ENCODE results near the gene TCL1B. TPM values are rescaled to one million over a fixed set of nuclear protein-coding genes. Genes with fewer than 3 reads are reported as not detected.

Gene TCL1B
- total RNA-seq, 4 donors from 2014 or later = not detected

DNA sequence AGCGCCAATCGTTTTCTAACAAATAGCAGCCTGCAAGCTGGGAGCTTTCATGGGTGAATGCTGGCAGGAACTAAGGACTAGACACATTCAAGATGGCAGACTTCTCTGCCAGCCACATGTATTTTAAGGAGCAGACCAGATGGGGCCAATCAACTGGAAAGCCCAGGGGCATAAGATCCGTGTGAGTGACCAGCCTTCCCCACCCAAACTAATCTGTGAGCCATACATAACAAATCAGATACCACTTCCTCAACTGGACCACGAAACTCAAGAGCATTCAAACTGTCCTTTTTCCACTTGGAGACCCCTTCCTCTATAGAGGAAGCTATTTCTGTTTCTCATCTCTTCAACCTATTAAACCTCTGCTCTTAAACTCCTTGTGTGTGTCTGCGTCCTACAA lies 9.7 kb downstream of the TCL1B start:
- no peak for DNase-seq (ENCODE audit: extremely low spot score)
- Histone ChIP-seq H3K27ac (replicated peaks in 1 of 4) (no peak overlapping the region), H3K4me3 (no peak overlapping the region), H3K27me3 (peaks cover 0 to 63% (median 0%) of the 10 kb centered on the region in 4 donors), H3K36me3 (no peaks in the 10 kb centered on the region), H3K9me3 (no peaks in the 10 kb centered on the region), H3K4me1 (no peaks in the 10 kb centered on the region)
- WGBS = 71% methylated on average over 4 of the region's 5 CpGs
- TF ChIP-seq EP300 (IDR thresholded peaks at IDR 0.05) = no peak
- TF ChIP-seq POLR2AphosphoS5 (IDR thresholded peaks at IDR 0.05) = no peak
- no peak for TF ChIP-seq POLR2A (IDR thresholded peaks at IDR 0.05; ENCODE audit: low read depth)
- TF ChIP-seq, protein P1, sequence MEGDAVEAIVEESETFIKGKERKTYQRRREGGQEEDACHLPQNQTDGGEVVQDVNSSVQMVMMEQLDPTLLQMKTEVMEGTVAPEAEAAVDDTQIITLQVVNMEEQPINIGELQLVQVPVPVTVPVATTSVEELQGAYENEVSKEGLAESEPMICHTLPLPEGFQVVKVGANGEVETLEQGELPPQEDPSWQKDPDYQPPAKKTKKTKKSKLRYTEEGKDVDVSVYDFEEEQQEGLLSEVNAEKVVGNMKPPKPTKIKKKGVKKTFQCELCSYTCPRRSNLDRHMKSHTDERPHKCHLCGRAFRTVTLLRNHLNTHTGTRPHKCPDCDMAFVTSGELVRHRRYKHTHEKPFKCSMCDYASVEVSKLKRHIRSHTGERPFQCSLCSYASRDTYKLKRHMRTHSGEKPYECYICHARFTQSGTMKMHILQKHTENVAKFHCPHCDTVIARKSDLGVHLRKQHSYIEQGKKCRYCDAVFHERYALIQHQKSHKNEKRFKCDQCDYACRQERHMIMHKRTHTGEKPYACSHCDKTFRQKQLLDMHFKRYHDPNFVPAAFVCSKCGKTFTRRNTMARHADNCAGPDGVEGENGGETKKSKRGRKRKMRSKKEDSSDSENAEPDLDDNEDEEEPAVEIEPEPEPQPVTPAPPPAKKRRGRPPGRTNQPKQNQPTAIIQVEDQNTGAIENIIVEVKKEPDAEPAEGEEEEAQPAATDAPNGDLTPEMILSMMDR (IDR thresholded peaks at IDR 0.05) = no peak
- intact Hi-C loops (cut with DNase I) = no loop called here

DNA sequence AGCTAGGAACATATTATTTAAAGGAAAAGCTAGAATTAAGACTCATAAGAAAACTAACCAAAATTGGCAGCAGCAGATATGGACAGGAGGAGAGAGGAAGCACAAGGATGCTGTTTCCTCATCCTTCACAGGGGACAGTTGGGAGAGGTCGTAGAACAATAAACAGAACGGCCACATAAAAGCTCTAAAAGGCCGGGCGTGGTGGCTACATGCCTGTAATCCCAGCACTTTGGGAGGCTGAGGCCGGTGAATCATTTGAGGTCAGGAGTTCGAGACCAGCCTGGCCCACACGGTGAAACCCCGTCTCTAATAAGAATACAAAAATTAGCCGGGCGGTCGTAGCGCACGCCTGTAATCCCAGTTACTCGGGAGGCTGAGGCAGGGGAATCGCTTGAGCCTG lies 10.5 kb downstream of the TCL1B start:
- H3K4me1 ChIP-seq = no peaks in the 10 kb centered on the region
- no peaks in the 10 kb centered on the region for H3K36me3 ChIP-seq
- no peaks in the 10 kb centered on the region for H3K9me3 ChIP-seq
- no peak for DNase-seq (ENCODE audit: extremely low spot score)
- TF ChIP-seq POLR2A (IDR thresholded peaks at IDR 0.05; ENCODE audit: low read depth) (no peak), EP300 (IDR thresholded peaks at IDR 0.05) (no peak)
- TF ChIP-seq, protein P1 (IDR thresholded peaks at IDR 0.05) = no peak
- no peak overlapping the region for H3K27ac ChIP-seq (replicated peaks in 1 of 4)
- no peak overlapping the region for H3K4me3 ChIP-seq
- peaks cover 0 to 67% (median 0%) of the 10 kb centered on the region in 4 donors for H3K27me3 ChIP-seq
- intact Hi-C loops (cut with DNase I) = no loop called here
- WGBS = 57% methylated on average over 15 of the region's 15 CpGs

DNA sequence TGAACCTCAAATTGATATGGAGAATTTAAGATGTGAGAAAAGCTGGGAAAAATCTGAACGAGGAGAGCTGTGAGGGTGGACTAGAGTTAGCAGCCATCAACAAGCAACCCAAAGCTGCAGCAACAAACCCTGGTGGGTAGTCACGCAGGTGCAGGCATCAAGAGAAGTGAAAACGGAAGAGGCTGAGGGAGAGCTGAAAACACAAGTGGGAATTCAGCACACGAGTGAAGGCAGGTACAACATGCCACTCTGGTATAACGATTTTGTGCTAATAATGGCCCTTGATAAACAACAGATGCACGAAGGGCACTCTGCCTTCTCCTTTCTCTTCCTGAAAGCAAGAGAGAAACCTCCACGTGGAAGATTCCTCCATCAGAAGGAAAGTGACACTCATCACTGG lies 11.5 kb downstream of the TCL1B start:
- no peaks in the 10 kb centered on the region for H3K4me1 ChIP-seq
- H3K36me3 ChIP-seq = no peaks in the 10 kb centered on the region
- no peaks in the 10 kb centered on the region for H3K9me3 ChIP-seq
- H3K4me3 ChIP-seq = no peak overlapping the region
- intact Hi-C loops (cut with DNase I) = no loop called here
- H3K27ac ChIP-seq (replicated peaks in 1 of 4) = no peak overlapping the region
- 59% methylated on average over 7 of the region's 7 CpGs for WGBS
- TF ChIP-seq POLR2AphosphoS5 (IDR thresholded peaks at IDR 0.05) (no peak), POLR2A (IDR thresholded peaks at IDR 0.05; ENCODE audit: low read depth) (no peak), EP300 (IDR thresholded peaks at IDR 0.05) (no peak)
- TF ChIP-seq, protein P1 (IDR thresholded peaks at IDR 0.05) = no peak
- no peak for DNase-seq (ENCODE audit: extremely low spot score)
- H3K27me3 ChIP-seq = peaks cover 0 to 67% (median 0%) of the 10 kb centered on the region in 4 donors

DNA sequence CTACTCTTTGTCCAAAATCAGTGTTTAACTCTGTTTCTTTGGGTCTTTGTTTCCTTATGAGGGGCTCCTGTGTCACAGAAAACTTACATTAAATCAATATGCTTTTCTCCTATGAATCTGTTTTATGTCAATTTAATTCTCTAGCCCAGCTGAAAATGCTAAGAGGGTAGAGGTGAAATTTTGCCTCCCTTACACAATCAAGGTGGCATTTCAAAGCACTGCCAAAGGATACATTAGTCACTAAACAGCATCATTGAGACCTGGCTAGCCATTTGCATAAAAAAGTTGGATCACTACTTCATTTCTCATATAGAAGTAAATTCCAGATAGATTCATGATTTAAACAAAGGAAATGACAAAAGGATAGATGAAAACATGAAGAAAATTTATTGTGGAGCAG lies 12.1 kb downstream of the TCL1B start:
- intact Hi-C loops (cut with DNase I) = no loop called here
- no peaks in the 10 kb centered on the region for H3K4me1 ChIP-seq
- peaks cover 0 to 69% (median 0%) of the 10 kb centered on the region in 4 donors for H3K27me3 ChIP-seq
- no peak for DNase-seq (ENCODE audit: extremely low spot score)
- H3K9me3 ChIP-seq = no peaks in the 10 kb centered on the region
- TF ChIP-seq POLR2AphosphoS5 (IDR thresholded peaks at IDR 0.05) = no peak
- TF ChIP-seq, protein P1 (IDR thresholded peaks at IDR 0.05) = no peak
- no peak for TF ChIP-seq EP300 (IDR thresholded peaks at IDR 0.05)
- TF ChIP-seq POLR2A (IDR thresholded peaks at IDR 0.05; ENCODE audit: low read depth) = no peak
- H3K4me3 ChIP-seq = no peak overlapping the region
- no peaks in the 10 kb centered on the region for H3K36me3 ChIP-seq
- no peak overlapping the region for H3K27ac ChIP-seq (replicated peaks in 1 of 4)

DNA sequence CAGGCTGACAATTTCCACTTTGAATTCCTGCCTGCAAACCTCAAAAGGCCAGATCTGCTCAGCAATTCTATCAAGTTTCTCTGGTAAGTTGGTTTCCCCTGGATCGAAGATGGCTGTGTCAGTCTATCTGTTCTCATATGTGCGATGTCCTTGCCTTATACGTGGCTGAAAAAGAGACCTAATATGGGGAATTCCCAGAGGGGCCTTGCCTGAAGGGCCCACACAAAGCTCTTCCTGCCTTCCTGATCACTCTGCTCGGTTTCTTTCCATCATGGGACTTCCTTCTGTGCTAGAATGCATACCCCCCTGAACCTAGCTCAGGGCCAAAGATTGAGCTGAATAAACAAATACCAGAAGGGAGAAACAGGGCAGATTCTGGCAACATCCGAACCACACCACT lies 13.2 kb downstream of the TCL1B start:
- H3K9me3 ChIP-seq = no peaks in the 10 kb centered on the region
- WGBS = 58% methylated on average over 5 of the region's 5 CpGs
- DNase-seq (ENCODE audit: extremely low spot score) = peak; percentile 86
- H3K4me1 ChIP-seq = no peaks in the 10 kb centered on the region
- H3K27me3 ChIP-seq = peaks cover 0 to 66% (median 0%) of the 10 kb centered on the region in 4 donors
- TF ChIP-seq POLR2AphosphoS5 (IDR thresholded peaks at IDR 0.05) = no peak
- TF ChIP-seq EP300 (IDR thresholded peaks at IDR 0.05) = no peak
- TF ChIP-seq, protein P1 (IDR thresholded peaks at IDR 0.05) = no peak
- TF ChIP-seq POLR2A (IDR thresholded peaks at IDR 0.05; ENCODE audit: low read depth) = no peak
- no peak overlapping the region for H3K27ac ChIP-seq (replicated peaks in 1 of 4)
- intact Hi-C loops (cut with DNase I) = no loop called here
- no peaks in the 10 kb centered on the region for H3K36me3 ChIP-seq
- H3K4me3 ChIP-seq = no peak overlapping the region
